ENCODE data around the gene PFKFB4. TPM values are rescaled to one million over a fixed set of nuclear protein-coding genes. Genes with fewer than 3 reads are reported as not detected.

Gene PFKFB4
- total and polyA plus RNA-seq, 2 of the 8 experiments (the other 6 are each of a cell fraction or from before 2014, with no cell fraction given), result 10.7 to 20.1 TPM

DNA sequence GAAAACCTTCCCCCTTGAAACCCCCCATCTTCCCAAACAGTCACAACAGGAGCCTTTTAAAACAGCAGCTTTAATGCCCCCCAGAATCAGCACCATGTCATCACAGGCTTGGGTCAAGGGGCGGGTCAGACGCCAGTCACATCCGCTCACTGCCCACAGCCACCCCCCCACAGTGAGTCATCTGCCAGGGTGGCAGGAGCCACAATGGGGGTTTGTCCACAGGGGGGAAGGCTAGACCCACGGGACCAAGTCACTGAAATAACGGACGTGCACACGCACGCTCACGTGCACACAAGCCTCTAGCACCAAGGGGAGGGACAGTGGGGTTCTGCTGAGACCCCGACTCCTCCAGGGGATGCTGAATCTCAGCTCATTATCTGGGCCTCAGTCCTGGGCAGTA is 7.4 kb upstream of the PFKFB4 start:
- 0 out of 2 replicates have a peak overlapping the region, but pooled peaks have one; percentile 72 for H2BK15ac ChIP-seq (ENCODE audit: low read length)
- H3K9ac ChIP-seq (replicated peaks in 1 of 4; ENCODE audit: extremely low read depth in 1 of 4, low read depth in 3 of 4, low read length in 3 of 4), result no peak overlapping the region
- H3K4me3 ChIP-seq (ENCODE audit: extremely low read depth in 1 of 4, insufficient read depth in 2 of 4, low read depth in 3 of 4, low read length in 4 of 4), result no peak overlapping the region
- H3K4me2 ChIP-seq (ENCODE audit: insufficient read depth in 1 of 2, low read depth in 2 of 2, low read length in 2 of 2), result no peak overlapping the region
- peak overlapping the region; percentile 72; the same call in 1 of the 2 replicates for H2BK20ac ChIP-seq (ENCODE audit: low read length)
- H2AK5ac ChIP-seq (ENCODE audit: low read depth, low read length), result no peak overlapping the region
- DNase-seq (ENCODE audit: low read depth in 1 of 2, low spot score in 2 of 2), result no peak
- no peaks in the 10 kb centered on the region for H3K36me3 ChIP-seq (ENCODE audit: control insufficient read depth in 2 of 4, insufficient read depth in 4 of 4, low read length in 3 of 4)
- no peak overlapping the region for H3K56ac ChIP-seq (replicated peaks; ENCODE audit: insufficient read length, low read depth, low read length)
- no peak overlapping the region; the same call in 1 of the 2 replicates for H3K18ac ChIP-seq (ENCODE audit: extremely low read depth, low read length)
- no peak overlapping the region for H3K23ac ChIP-seq (ENCODE audit: insufficient read length)
- no peak overlapping the region for H2AFZ ChIP-seq (ENCODE audit: low read length)
- WGBS, 2 experiments (ENCODE audit: extremely low coverage in 1 of 2, insufficient coverage in 1 of 2, insufficient read length in 1 of 2, insufficient replicate concordance in 2 of 2, low coverage in 1 of 2, low lambda C conversion rate in 2 of 2, missing lambda C conversion rate in 1 of 2), result 97% methylated on average over 10 of the region's 10 CpGs; no CpG with 5 or more reads in 1 of the 2 experiments
- H4K91ac ChIP-seq (replicated peaks; ENCODE audit: insufficient read length, low read length), result no peak overlapping the region
- H3K4me1 ChIP-seq (replicated peaks in 1 of 4; ENCODE audit: control insufficient read depth in 3 of 4, insufficient read depth in 4 of 4, low read length in 3 of 4), result peaks cover 4 to 26% (median 17%) of the 10 kb centered on the region in 4 experiments
- 0 out of 2 replicates have a peak overlapping the region, but pooled peaks have one; percentile 60 for H2BK12ac ChIP-seq (ENCODE audit: low read depth, low read length)
- no peaks in the 10 kb centered on the region for H3K79me2 ChIP-seq (ENCODE audit: control insufficient read depth in 1 of 2, insufficient read depth in 2 of 2, low read length in 2 of 2)
- H2BK5ac ChIP-seq (ENCODE audit: low read depth, low read length), result 0 out of 2 replicates have a peak overlapping the region, but pooled peaks have one; percentile 44
- no peaks in the 10 kb centered on the region for H4K20me1 ChIP-seq (replicated peaks in 1 of 2; ENCODE audit: control insufficient read depth in 1 of 2, insufficient read depth in 2 of 2, low read length in 2 of 2)
- no peak overlapping the region for H3K4ac ChIP-seq (replicated peaks; ENCODE audit: insufficient read length, low read depth, low read length)
- CTCF ChIA-PET (ENCODE audit: partially characterized antibody), result interaction anchor here (0.6 to 6.1 kb wide), 4 partner anchors 15 to 576 kb away, joined by 3 to 32 read pairs (median 3); partner anchors contain the start of gene SLC26A6
- H3K79me1 ChIP-seq (ENCODE audit: low read depth, low read length), result no peaks in the 10 kb centered on the region
- H3K27ac ChIP-seq (ENCODE audit: low read depth, low read length), result no peak overlapping the region
- no peaks in the 10 kb centered on the region for H3K23me2 ChIP-seq (ENCODE audit: low read depth, low read length)
- FAIRE-seq, result no peak
- no peaks in the 10 kb centered on the region for H3K27me3 ChIP-seq (replicated peaks in 1 of 4; ENCODE audit: control insufficient read depth in 3 of 4, extremely low read depth in 1 of 4, insufficient read depth in 3 of 4, low read length in 3 of 4)
- no peak overlapping the region for H4K5ac ChIP-seq (ENCODE audit: insufficient read length, low read depth, low read length)
- POLR2A ChIA-PET (ENCODE audit: partially characterized antibody), result interaction anchor here (0.7 to 1.6 kb wide), 6 partner anchors 12 to 153 kb away, joined by 3 to 6 read pairs (median 4); partner anchors contain the start of genes CELSR3 and IP6K2
- no peak overlapping the region for H2BK120ac ChIP-seq (replicated peaks; ENCODE audit: low read depth, low read length)
- H4K8ac ChIP-seq (ENCODE audit: extremely low read depth, insufficient read depth, low read length), result no peak overlapping the region
- H3K14ac ChIP-seq (ENCODE audit: insufficient read length), result no peak overlapping the region
- no peaks in the 10 kb centered on the region for H3K9me3 ChIP-seq (ENCODE audit: insufficient read depth in 2 of 2, low read depth in 1 of 2, low read length in 1 of 2)
- no peak for TF ChIP-seq CHD2 (IDR thresholded peaks at IDR 0.05; ENCODE audit: low read length)
- no peak for TF ChIP-seq SIRT6 (IDR thresholded peaks at IDR 0.05; ENCODE audit: low read length)
- TF ChIP-seq RFX5 (IDR thresholded peaks at IDR 0.05; ENCODE audit: borderline replicate concordance, low read depth, low read length), result no peak
- TF ChIP-seq SP1 (IDR thresholded peaks at IDR 0.05; ENCODE audit: low read depth, low read length), result no peak
- TF ChIP-seq RXRA (IDR thresholded peaks at IDR 0.05; ENCODE audit: insufficient read depth, low read depth, low read length), result no peak
- TF ChIP-seq SIX5 (IDR thresholded peaks at IDR 0.05; ENCODE audit: low read depth, low read length), result no peak
- no peak for TF ChIP-seq NANOG (IDR thresholded peaks at IDR 0.05; ENCODE audit: insufficient read depth, low read depth, low read length, poor library complexity, severe bottlenecking)
- no peak for TF ChIP-seq EP300 (IDR thresholded peaks at IDR 0.05; ENCODE audit: borderline replicate concordance in 1 of 2, low read depth in 2 of 2, low read length in 2 of 2)
- no peak for TF ChIP-seq MAFK (IDR thresholded peaks at IDR 0.05; ENCODE audit: low read depth, low read length)
- no peak for TF ChIP-seq ASH2L (IDR thresholded peaks at IDR 0.05; ENCODE audit: low read length)
- TF ChIP-seq EZH2 (IDR thresholded peaks at IDR 0.05; ENCODE audit: low read depth, low read length, severe bottlenecking), result no peak
- no peak for TF ChIP-seq CEBPB (IDR thresholded peaks at IDR 0.05; ENCODE audit: low read depth, low read length)
- no peak for TF ChIP-seq BRCA1 (IDR thresholded peaks at IDR 0.05; ENCODE audit: low read depth, low read length)
- TF ChIP-seq TCF12 (IDR thresholded peaks at IDR 0.05; ENCODE audit: low read depth, low read length), result no peak

Measured in H1 (cell line).